Putamen (tissue), 1 donor: Measurements from ENCODE around the gene PPHLN1.

Source experiments
- DNase-seq: peaks from one replicate; pipeline ENCODE4 v3.0.0-alpha.2; 2016; ENCODE audit warnings: low spot score

Gene PPHLN1

GRCh38 chr12:42482748-42483520, 157.0 kb downstream of the PPHLN1 start:
- no peak for DNase-seq

DNA sequence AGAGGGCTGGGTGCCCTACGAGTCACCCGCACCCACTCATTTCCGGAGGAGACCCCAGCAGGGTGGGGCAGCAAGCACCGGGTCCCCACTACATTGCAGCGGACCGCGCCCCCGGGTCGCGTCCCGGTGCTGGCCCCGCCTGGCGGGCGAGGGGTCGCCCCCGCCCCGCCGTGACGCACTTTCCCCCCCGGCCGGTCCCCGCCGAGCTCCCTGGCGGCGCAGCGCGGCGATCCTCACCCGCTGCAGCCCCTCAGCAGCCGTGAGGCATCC, 157.5 kb downstream of the PPHLN1 start:
- no peak for DNase-seq

- no peak for DNase-seq
Measured at GRCh38 chr12:42484996-42485395, 159.0 kb downstream of the PPHLN1 start.

DNA sequence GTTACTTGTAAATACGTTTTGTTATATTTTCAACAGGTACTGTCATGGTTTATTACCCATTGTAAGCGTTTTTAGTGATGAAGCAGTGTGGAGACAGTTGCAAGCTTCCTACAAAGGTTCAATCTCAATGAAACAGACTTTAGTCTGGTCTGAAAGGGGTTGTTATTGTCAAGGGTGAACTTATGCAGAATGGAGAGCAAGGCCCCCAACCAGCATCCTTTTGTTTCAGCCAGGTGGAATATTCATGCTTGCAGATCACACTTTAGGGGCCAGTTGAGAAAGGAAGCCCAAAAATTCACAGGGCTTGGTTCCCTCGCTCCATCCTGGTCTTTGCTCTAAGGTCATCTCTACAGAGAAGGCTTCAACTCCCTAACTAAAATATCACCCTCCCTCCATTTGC, 159.9 kb downstream of the PPHLN1 start:
- DNase-seq = no peak

GRCh38 chr12:42486407-42486806, 160.4 kb downstream of the PPHLN1 start:
- DNase-seq = no peak

GRCh38 chr12:42490261-42490842, 164.4 kb downstream of the PPHLN1 start:
- DNase-seq = no peak
